T-helper 2 cell treated with Interferon-gamma antibody and Interleukin-4, amounts not matched to agents 100 ng/mL and 5 ng/mL, for 36 hours (primary cell): ENCODE data around the gene RGPD6. TPM values are rescaled to one million over a fixed set of nuclear protein-coding genes. Genes with fewer than 3 reads are reported as not detected.
"Not testable (repeated sequence)": the region's sequence is repeated elsewhere in the genome, so short reads cannot be mapped to it uniquely, and the experiment has no call there.

Source experiments
- intact Hi-C: fragments of 100-400 bp; cut with micrococcal nuclease; formaldehyde crosslinking; loops from one replicate; pipeline ENCODE4 v1.15.1; 2023
- total RNA-seq: library from RNA; stranded (reverse); gene quantifications from 2 replicates; pipeline ENCODE4 v1.2.3, GENCODE V29; 2022

Gene RGPD6
- total RNA-seq, 1 donor from 2014 or later, result 9.6 TPM

- intact Hi-C loops, result not testable (repeated sequence)
Measured at GRCh38 chr2:110481200-110481599, 95.8 kb downstream of the RGPD6 start.

GRCh38 chr2:110480084-110480483, 96.9 kb downstream of the RGPD6 start:
- intact Hi-C loops, result not testable (repeated sequence)

GRCh38 chr2:110477370-110477769, 99.7 kb downstream of the RGPD6 start:
- intact Hi-C loops, result not testable (repeated sequence)

- intact Hi-C loops, result not testable (repeated sequence)
Measured at GRCh38 chr2:110476952-110477351, 100.1 kb downstream of the RGPD6 start.

- intact Hi-C loops, result not testable (repeated sequence)
Measured at GRCh38 chr2:110475627-110476359, 101.2 kb downstream of the RGPD6 start.

- intact Hi-C loops, result not testable (repeated sequence)
Measured at GRCh38 chr2:110474898-110475297, 102.1 kb downstream of the RGPD6 start.

- intact Hi-C loops, result not testable (repeated sequence)
Measured at GRCh38 chr2:110473059-110473358, 104.0 kb downstream of the RGPD6 start.

- intact Hi-C loops, result not testable (repeated sequence)
Measured at GRCh38 chr2:110472171-110473058, 104.6 kb downstream of the RGPD6 start, which contains the start of gene LIMS4. LIMS4 (minus strand) TSS chr2:110472816; CDS start chr2:110472778, 38 bp downstream.

- intact Hi-C loops, result not testable (repeated sequence)
Measured at GRCh38 chr2:110468921-110469320, 108.1 kb downstream of the RGPD6 start.

GRCh38 chr2:110465312-110465711, 111.7 kb downstream of the RGPD6 start:
- intact Hi-C loops, result not testable (repeated sequence)

Other genes starting within 250 kb of the RGPD6 start
- gene LIMS4, start 104.4 kb downstream of the RGPD6 start, total RNA-seq, result 0.20 and 0.25 TPM in 2 replicates
- gene BUB1, start 100.8 kb upstream of the RGPD6 start, total RNA-seq, result 107 and 114 TPM in 2 replicates
- 2.5 and 2.8 TPM in 2 replicates for gene ACOXL, start 155.4 kb upstream of the RGPD6 start, total RNA-seq